ENCODE data around the gene GLRX5.

GRCh38 chr14:95491936-95492608, 42.8 kb upstream of the GLRX5 start:
- TF ChIP-seq, protein P1, sequence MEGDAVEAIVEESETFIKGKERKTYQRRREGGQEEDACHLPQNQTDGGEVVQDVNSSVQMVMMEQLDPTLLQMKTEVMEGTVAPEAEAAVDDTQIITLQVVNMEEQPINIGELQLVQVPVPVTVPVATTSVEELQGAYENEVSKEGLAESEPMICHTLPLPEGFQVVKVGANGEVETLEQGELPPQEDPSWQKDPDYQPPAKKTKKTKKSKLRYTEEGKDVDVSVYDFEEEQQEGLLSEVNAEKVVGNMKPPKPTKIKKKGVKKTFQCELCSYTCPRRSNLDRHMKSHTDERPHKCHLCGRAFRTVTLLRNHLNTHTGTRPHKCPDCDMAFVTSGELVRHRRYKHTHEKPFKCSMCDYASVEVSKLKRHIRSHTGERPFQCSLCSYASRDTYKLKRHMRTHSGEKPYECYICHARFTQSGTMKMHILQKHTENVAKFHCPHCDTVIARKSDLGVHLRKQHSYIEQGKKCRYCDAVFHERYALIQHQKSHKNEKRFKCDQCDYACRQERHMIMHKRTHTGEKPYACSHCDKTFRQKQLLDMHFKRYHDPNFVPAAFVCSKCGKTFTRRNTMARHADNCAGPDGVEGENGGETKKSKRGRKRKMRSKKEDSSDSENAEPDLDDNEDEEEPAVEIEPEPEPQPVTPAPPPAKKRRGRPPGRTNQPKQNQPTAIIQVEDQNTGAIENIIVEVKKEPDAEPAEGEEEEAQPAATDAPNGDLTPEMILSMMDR (IDR thresholded peaks at IDR 0.05), result no peak
- TF ChIP-seq EHMT2 (IDR thresholded peaks at IDR 0.05; ENCODE audit: low read depth) (no peak), RAD21 (conservative IDR thresholded peaks at IDR 0.05 in 1 of 2, IDR thresholded peaks at IDR 0.05 in 1 of 2) (no peak), POLR2A (IDR thresholded peaks at IDR 0.05; ENCODE audit: low read length) (no peak), JUN (IDR thresholded peaks at IDR 0.05) (no peak), HDAC2 (IDR thresholded peaks at IDR 0.05) (no peak), MAX (IDR thresholded peaks at IDR 0.05) (no peak), CEBPB (IDR thresholded peaks at IDR 0.05) (no peak)
- TF ChIP-seq, protein P2, sequence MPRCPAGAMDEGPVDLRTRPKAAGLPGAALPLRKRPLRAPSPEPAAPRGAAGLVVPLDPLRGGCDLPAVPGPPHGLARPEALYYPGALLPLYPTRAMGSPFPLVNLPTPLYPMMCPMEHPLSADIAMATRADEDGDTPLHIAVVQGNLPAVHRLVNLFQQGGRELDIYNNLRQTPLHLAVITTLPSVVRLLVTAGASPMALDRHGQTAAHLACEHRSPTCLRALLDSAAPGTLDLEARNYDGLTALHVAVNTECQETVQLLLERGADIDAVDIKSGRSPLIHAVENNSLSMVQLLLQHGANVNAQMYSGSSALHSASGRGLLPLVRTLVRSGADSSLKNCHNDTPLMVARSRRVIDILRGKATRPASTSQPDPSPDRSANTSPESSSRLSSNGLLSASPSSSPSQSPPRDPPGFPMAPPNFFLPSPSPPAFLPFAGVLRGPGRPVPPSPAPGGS (IDR thresholded peaks at IDR 0.05), result no peak
- TF ChIP-seq, protein P3, sequence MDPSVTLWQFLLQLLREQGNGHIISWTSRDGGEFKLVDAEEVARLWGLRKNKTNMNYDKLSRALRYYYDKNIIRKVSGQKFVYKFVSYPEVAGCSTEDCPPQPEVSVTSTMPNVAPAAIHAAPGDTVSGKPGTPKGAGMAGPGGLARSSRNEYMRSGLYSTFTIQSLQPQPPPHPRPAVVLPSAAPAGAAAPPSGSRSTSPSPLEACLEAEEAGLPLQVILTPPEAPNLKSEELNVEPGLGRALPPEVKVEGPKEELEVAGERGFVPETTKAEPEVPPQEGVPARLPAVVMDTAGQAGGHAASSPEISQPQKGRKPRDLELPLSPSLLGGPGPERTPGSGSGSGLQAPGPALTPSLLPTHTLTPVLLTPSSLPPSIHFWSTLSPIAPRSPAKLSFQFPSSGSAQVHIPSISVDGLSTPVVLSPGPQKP (IDR thresholded peaks at IDR 0.05; ENCODE audit: low read depth, low read length), result no peak
- TF ChIP-seq, protein P4, sequence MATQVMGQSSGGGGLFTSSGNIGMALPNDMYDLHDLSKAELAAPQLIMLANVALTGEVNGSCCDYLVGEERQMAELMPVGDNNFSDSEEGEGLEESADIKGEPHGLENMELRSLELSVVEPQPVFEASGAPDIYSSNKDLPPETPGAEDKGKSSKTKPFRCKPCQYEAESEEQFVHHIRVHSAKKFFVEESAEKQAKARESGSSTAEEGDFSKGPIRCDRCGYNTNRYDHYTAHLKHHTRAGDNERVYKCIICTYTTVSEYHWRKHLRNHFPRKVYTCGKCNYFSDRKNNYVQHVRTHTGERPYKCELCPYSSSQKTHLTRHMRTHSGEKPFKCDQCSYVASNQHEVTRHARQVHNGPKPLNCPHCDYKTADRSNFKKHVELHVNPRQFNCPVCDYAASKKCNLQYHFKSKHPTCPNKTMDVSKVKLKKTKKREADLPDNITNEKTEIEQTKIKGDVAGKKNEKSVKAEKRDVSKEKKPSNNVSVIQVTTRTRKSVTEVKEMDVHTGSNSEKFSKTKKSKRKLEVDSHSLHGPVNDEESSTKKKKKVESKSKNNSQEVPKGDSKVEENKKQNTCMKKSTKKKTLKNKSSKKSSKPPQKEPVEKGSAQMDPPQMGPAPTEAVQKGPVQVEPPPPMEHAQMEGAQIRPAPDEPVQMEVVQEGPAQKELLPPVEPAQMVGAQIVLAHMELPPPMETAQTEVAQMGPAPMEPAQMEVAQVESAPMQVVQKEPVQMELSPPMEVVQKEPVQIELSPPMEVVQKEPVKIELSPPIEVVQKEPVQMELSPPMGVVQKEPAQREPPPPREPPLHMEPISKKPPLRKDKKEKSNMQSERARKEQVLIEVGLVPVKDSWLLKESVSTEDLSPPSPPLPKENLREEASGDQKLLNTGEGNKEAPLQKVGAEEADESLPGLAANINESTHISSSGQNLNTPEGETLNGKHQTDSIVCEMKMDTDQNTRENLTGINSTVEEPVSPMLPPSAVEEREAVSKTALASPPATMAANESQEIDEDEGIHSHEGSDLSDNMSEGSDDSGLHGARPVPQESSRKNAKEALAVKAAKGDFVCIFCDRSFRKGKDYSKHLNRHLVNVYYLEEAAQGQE (IDR thresholded peaks at IDR 0.05), result no peak
